ENCODE measurements around the gene DGKB.
"Not testable (repeated sequence)": the region's sequence is repeated elsewhere in the genome, so short reads cannot be mapped to it uniquely, and the experiment has no call there.

Gene DGKB

DNA sequence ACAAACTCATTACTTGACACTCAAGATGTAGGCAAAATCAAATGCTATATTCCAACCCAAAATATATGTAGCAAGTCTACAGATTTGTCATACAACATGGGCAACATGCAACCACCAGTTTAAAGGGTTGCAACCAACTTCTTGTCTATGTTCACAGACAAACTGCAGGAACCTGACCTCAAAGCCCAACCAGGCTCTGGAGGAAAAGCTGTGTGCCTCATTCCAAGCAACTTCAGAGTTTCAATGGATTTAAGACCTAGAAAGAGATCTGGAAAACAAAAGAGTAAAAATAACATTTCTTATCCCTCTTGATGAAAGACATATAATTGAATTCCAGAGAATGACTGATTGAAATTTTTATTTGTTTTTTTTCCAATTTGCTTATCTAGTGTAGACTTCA lies 612.6 kb downstream of the DGKB start:
- no peak for DNase-seq (ENCODE audit: low spot score)

GRCh38 chr7:14288701-14289100 lies 613.9 kb downstream of the DGKB start:
- no peak for DNase-seq (ENCODE audit: low spot score)

GRCh38 chr7:14287398-14287797 lies 615.2 kb downstream of the DGKB start:
- no peak for DNase-seq (ENCODE audit: low spot score)

DNA sequence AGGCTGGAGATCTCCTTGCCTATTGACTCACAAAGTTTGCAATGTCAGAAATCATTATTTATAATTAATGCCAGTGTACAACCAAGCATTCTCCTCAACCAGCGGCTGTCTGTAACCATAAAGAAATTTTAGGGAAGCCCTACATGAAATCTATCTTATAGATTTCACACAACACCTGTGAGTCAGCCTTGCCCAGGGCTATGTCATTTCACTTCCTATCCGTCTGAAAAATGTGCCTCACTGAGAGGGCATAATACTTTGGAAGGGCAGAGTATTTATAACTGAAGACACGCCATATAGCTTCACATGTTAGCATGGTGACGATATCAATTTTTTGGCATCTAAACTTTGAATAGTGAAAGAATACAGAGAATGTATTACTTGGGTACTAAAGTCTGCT lies 616.5 kb downstream of the DGKB start:
- DNase-seq (ENCODE audit: low spot score) = no peak

GRCh38 chr7:14279065-14279871 lies 623.3 kb downstream of the DGKB start:
- DNase-seq (ENCODE audit: low spot score) = not testable (repeated sequence)

DNA sequence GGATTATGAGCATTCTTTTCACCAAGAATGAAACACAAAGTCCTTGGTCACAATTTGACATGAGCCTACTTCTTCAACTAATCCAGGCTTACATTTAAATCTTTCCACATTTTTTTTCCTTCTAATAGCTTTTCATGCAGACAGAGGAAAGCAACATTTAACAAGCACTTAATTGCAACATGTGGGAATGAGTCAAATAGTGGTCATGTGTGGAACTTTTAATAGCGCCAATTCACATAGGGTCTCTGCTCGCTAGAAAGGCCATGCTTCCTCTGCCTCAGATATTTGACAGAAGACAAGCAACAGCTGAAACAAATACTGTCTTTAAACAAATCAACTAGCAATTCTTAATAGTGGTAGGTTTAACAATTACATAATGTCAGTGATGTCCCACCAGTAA lies 627.2 kb downstream of the DGKB start:
- DNase-seq (ENCODE audit: low spot score) = no peak

GRCh38 chr7:14271441-14271840 lies 631.1 kb downstream of the DGKB start:
- no peak for DNase-seq (ENCODE audit: low spot score)

- DNase-seq (ENCODE audit: low spot score) = no peak
Observed at GRCh38 chr7:14270099-14270498, 632.5 kb downstream of the DGKB start.

- no peak for DNase-seq (ENCODE audit: low spot score)
Observed at GRCh38 chr7:14260011-14260410, 642.5 kb downstream of the DGKB start.

DNA sequence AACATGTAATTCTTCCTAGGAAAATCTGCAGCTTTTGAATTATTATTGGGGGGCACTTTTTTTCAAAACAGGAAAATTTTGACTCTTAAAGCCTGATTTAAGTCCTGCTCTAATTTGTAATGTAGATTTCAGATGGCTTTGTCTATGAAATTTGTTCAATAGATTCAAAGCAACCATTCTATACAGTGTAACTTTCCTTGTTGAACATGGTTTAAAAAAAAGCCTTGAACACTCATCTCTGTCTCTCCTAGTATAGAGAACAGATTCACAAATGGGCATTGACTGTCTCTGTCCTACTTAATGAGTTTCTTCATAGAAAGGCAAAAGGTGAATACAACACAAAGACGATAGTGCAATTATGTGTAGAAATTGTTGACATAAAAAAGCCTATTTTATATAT lies 643.7 kb downstream of the DGKB start:
- DNase-seq (ENCODE audit: low spot score) = no peak

- DNase-seq (ENCODE audit: low spot score) = no peak
Observed at GRCh38 chr7:14258441-14258840, 644.1 kb downstream of the DGKB start.

DNA sequence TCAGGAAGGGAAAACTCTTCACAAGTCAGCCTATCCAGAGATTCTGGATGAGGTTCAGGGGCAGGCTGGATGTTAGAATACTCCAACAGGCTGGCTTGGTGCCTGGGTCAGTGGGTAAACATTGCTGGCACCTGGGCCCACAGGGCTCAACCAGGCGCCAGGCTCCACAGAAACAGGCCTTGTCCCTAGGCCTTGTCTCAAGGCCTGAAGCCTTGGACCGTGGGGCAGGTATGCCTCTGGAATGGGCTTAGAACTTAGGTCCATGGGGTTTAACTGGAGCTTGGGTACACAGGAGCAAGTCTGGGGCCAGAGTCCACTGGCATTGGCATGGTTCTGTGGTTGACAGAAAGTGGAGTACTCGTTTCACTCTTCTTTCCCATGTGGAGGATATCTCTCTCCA lies 650.1 kb downstream of the DGKB start:
- DNase-seq (ENCODE audit: low spot score) = no peak

DNA sequence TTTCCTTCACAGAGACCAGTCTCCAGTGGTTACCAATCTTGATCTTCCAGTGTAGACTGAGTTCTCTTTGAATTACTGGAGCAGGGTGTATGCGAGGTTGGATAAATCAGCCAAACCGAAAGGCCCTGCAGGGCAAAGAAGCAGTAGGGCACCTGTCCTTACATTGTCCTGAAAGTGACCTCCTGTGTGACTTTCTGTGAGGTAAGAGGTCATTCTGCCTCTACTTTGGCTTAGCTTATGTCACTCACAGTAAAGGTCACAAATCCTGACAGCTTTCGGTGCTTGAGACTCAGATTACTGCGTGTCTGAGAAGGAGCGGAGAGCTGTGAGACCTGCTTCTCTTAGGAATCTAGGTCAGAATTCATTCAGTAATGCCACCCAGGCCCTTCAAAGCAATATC lies 660.4 kb downstream of the DGKB start:
- no peak for DNase-seq (ENCODE audit: low spot score)

DNA sequence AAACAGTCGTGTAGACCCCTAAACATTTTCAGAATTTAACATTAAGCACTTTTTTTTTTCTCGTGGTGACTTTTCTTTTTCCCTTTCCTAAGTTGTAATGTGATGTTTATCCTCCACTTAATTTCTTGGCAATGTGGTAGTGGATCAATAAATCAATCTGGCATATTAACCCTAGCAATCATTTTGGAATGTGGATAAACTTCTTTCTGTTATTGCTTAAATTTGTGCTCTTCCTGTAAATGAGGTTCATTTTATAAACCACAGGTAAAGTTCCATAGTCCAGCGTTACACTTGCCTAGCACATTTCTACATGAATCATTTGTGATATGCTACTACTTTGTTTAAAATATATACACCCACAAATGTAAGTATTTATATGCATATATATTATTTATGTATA lies 665.7 kb downstream of the DGKB start:
- DNase-seq (ENCODE audit: low spot score) = no peak

DNA sequence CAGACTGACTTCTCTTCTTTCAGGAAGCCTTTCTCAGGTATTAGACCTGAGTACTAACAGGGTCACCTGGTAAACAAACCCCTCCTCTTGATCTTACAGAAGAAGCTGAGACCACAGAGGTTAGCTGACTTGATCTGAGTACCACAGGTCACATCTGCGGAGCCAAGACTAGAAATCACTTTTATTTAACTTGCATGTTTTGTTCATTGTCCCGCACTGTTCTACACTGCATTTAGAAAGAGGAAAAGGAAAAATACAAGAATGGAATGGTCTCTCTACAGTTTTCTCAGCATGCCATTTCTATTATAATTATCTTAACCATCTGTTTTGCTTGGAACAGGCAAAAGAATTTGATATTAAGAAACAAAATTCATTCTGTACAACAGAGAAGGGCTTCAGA lies 667.5 kb downstream of the DGKB start:
- DNase-seq (ENCODE audit: low spot score) = no peak

DNA sequence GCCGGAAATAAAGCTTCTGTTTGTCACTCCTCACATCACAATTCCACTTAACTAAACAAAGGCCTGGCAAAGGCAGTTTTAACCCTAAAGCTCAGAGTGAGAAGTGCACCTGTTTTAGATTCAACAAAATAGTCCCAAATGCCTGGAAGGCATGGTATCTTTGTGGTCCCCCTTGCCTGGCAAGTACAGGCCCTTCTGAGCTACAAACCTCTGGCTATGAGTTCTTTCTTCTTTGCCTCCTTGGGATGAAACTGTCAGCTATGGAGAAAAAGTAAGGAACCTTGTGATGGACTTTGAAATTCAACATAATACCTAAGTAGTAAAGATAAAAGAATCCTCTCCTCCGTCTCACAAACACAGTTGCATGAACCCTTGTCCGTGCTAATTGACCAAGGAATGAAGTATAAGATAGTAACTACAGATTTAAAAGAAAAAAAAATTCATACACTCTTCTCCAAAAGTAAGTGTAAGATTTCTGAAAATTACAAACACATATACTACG lies 668.6 kb downstream of the DGKB start:
- no peak for DNase-seq (ENCODE audit: low spot score)

GRCh38 chr7:14233076-14233867 lies 669.3 kb downstream of the DGKB start:
- no peak for DNase-seq (ENCODE audit: low spot score)

GRCh38 chr7:14229047-14229446 lies 673.5 kb downstream of the DGKB start:
- no peak for DNase-seq (ENCODE audit: low spot score)

- DNase-seq (ENCODE audit: low spot score) = no peak
Observed at GRCh38 chr7:14228341-14228740, 674.2 kb downstream of the DGKB start.

GRCh38 chr7:14226126-14226525 lies 676.4 kb downstream of the DGKB start:
- DNase-seq (ENCODE audit: low spot score) = no peak

DNA sequence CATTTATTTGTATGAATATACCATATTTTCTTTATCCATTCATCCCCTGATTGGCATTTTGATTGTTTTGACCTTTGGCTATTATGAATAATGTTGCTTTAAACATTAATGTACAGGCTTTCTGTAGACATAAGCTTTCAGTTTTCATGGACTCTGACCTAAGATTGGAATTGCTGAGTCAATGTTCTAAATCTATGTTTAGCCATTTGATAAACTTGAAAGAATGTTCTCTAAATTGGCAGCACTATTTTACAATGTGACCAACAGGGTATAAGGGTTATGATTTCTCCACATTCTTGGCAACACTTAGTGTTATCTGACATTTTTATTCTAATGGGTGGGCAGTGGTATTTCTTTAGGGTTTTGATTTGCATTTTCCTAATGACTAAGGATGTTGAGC lies 683.4 kb downstream of the DGKB start:
- no peak for DNase-seq (ENCODE audit: low spot score)

GRCh38 chr7:14218338-14218737 lies 684.2 kb downstream of the DGKB start:
- DNase-seq (ENCODE audit: low spot score) = no peak

DNA sequence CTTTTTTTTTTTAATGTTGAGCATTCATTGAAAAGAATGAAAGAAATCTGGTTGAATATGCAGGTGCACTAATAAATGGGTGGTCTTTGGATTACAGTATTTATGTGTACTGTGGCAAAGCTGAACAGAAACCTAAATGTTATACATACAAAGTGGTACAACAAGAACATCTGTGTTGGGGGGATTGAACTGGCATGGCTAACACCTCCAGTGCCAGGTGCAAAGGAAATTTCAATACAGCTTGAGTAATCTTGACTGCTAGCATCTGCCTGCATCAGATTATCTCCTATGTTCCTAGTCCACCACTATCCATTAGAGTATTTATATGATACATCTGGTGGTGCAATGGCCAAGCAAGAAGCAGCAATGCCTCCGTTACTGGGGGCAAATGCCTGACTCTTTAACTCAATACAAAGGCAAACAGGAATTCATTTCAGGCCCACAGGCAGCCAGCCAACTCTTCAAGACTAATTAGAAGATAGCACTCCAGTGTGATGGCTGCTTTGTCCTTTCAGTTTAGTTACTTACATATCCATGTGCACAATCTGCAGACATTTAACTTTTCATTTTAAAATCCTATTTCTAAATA lies 692.6 kb downstream of the DGKB start:
- no peak for DNase-seq (ENCODE audit: low spot score)

All from kidney capillary endothelial cell (primary cell).